Activated CD4-positive, alpha-beta T cell treated with anti-CD3 and anti-CD28 coated beads, Interleukin-2, amount 50 U/mL, for 48 hours (primary cell): ENCODE results near the gene SMG9.
"Not testable (repeated sequence)": the region's sequence is repeated elsewhere in the genome, so short reads cannot be mapped to it uniquely, and the experiment has no call there.

ENCODE experiments used
- DNase-seq, 2 experiments: peaks; one replicate each; pipeline ENCODE4 v3.0.0-alpha.2; 2020

Gene SMG9

GRCh38 chr19:43687660-43687997 lies 67.1 kb downstream of the SMG9 start:
- DNase-seq = no peak

- no peak for DNase-seq
Measured at GRCh38 chr19:43684326-43684725, 70.4 kb downstream of the SMG9 start.

GRCh38 chr19:43683905-43684304 lies 70.9 kb downstream of the SMG9 start:
- DNase-seq = no peak

GRCh38 chr19:43682824-43683661 lies 71.7 kb downstream of the SMG9 start:
- DNase-seq = no peak

GRCh38 chr19:43682269-43682668 lies 72.5 kb downstream of the SMG9 start:
- DNase-seq = not testable (repeated sequence)

- DNase-seq = no peak
Measured at GRCh38 chr19:43681821-43682220, 72.9 kb downstream of the SMG9 start.

- no peak for DNase-seq
Measured at GRCh38 chr19:43678512-43679261, 76.1 kb downstream of the SMG9 start.
